ENCODE measurements around the gene SHISA8.

The SHISA8 gene

GRCh38 chr22:41957941-41958556 is 43.2 kb upstream of the SHISA8 start:
- H2AFZ ChIP-seq (ENCODE audit: low read length): peak overlapping the region; percentile 69; the same call in 1 of the 2 replicates
- H4K20me1 ChIP-seq (ENCODE audit: insufficient read depth, low read length, poor library complexity, severe bottlenecking): no peaks in the 10 kb centered on the region
- no peaks in the 10 kb centered on the region for H3K9me2 ChIP-seq (replicated peaks; ENCODE audit: low read depth, low read length)
- H3K9ac ChIP-seq (ENCODE audit: low read depth, low read length, poor library complexity, severe bottlenecking): peak overlapping the region; percentile 44
- peak overlapping the region; percentile 36 for H3K4me3 ChIP-seq (ENCODE audit: low read length, poor library complexity, severe bottlenecking)
- H3K4me1 ChIP-seq (ENCODE audit: insufficient read depth, low read length, poor library complexity, severe bottlenecking): peaks cover 3% of the 10 kb centered on the region
- no peaks in the 10 kb centered on the region for H3F3A ChIP-seq (ENCODE audit: low read depth)
- H3K9me3 ChIP-seq (ENCODE audit: insufficient read depth, low read depth, low read length): no peaks in the 10 kb centered on the region
- no peaks in the 10 kb centered on the region for H3K79me2 ChIP-seq (ENCODE audit: insufficient read depth, low read length)
- no peaks in the 10 kb centered on the region for H3K36me3 ChIP-seq (ENCODE audit: insufficient read depth, low read length)
- TF ChIP-seq CTCF (conservative IDR thresholded peaks at IDR 0.05; ENCODE audit: low read length) (no peak), EZH2phosphoT487 (IDR thresholded peaks at IDR 0.05; ENCODE audit: borderline replicate concordance) (no peak)
- no peaks in the 10 kb centered on the region for H3K27me3 ChIP-seq (ENCODE audit: insufficient read depth, low read length, poor library complexity, severe bottlenecking)
- H3K4me2 ChIP-seq (ENCODE audit: low read depth, low read length, poor library complexity, severe bottlenecking): peak overlapping the region; percentile 35

GRCh38 chr22:41952713-41953112 is 37.8 kb upstream of the SHISA8 start:
- no peaks in the 10 kb centered on the region for H3K9me2 ChIP-seq (replicated peaks; ENCODE audit: low read depth, low read length)
- H3K4me3 ChIP-seq (ENCODE audit: low read length, poor library complexity, severe bottlenecking): no peak overlapping the region
- H2AFZ ChIP-seq (ENCODE audit: low read length): no peak overlapping the region
- H3K4me2 ChIP-seq (ENCODE audit: low read depth, low read length, poor library complexity, severe bottlenecking): no peak overlapping the region
- TF ChIP-seq CTCF (conservative IDR thresholded peaks at IDR 0.05; ENCODE audit: low read length) (no peak), EZH2phosphoT487 (IDR thresholded peaks at IDR 0.05; ENCODE audit: borderline replicate concordance) (no peak)
- H3K27me3 ChIP-seq (ENCODE audit: insufficient read depth, low read length, poor library complexity, severe bottlenecking): no peaks in the 10 kb centered on the region
- H3K9ac ChIP-seq (ENCODE audit: low read depth, low read length, poor library complexity, severe bottlenecking): no peak overlapping the region
- peaks cover 28% of the 10 kb centered on the region for H3K4me1 ChIP-seq (ENCODE audit: insufficient read depth, low read length, poor library complexity, severe bottlenecking)
- no peaks in the 10 kb centered on the region for H4K20me1 ChIP-seq (ENCODE audit: insufficient read depth, low read length, poor library complexity, severe bottlenecking)
- no peaks in the 10 kb centered on the region for H3F3A ChIP-seq (ENCODE audit: low read depth)
- H3K9me3 ChIP-seq (ENCODE audit: insufficient read depth, low read depth, low read length): no peaks in the 10 kb centered on the region
- H3K79me2 ChIP-seq (ENCODE audit: insufficient read depth, low read length): peaks cover 14% of the 10 kb centered on the region
- H3K36me3 ChIP-seq (ENCODE audit: insufficient read depth, low read length): no peaks in the 10 kb centered on the region

GRCh38 chr22:41951898-41952474 is 37.1 kb upstream of the SHISA8 start, which contains the start of gene SMIM45:
Gene SMIM45 (plus strand): TSS chr22:41952150.
- no peaks in the 10 kb centered on the region for H3K9me2 ChIP-seq (replicated peaks; ENCODE audit: low read depth, low read length)
- H3F3A ChIP-seq (ENCODE audit: low read depth): no peaks in the 10 kb centered on the region
- H3K4me2 ChIP-seq (ENCODE audit: low read depth, low read length, poor library complexity, severe bottlenecking): no peak within 1 kb of the TSS
- peaks cover 34% of the 10 kb centered on the region for H3K4me1 ChIP-seq (ENCODE audit: insufficient read depth, low read length, poor library complexity, severe bottlenecking)
- H3K4me3 ChIP-seq (ENCODE audit: low read length, poor library complexity, severe bottlenecking): no peak within 1 kb of the TSS
- no peaks in the 10 kb centered on the region for H3K9me3 ChIP-seq (ENCODE audit: insufficient read depth, low read depth, low read length)
- no peak within 1 kb of the TSS for H3K9ac ChIP-seq (ENCODE audit: low read depth, low read length, poor library complexity, severe bottlenecking)
- H3K36me3 ChIP-seq (ENCODE audit: insufficient read depth, low read length): no peaks in the 10 kb centered on the region
- no peaks in the 10 kb centered on the region for H4K20me1 ChIP-seq (ENCODE audit: insufficient read depth, low read length, poor library complexity, severe bottlenecking)
- peaks cover 20% of the 10 kb centered on the region for H3K79me2 ChIP-seq (ENCODE audit: insufficient read depth, low read length)
- TF ChIP-seq EZH2phosphoT487 (IDR thresholded peaks at IDR 0.05; ENCODE audit: borderline replicate concordance): no peak
- TF ChIP-seq CTCF (conservative IDR thresholded peaks at IDR 0.05; ENCODE audit: low read length): no peak
- no peak within 1 kb of the TSS for H2AFZ ChIP-seq (ENCODE audit: low read length)
- no peaks in the 10 kb centered on the region for H3K27me3 ChIP-seq (ENCODE audit: insufficient read depth, low read length, poor library complexity, severe bottlenecking)
